B cell (primary cell): ENCODE results near the gene ATP6V1G2. TPM values are rescaled to one million over a fixed set of nuclear protein-coding genes. Genes with fewer than 3 reads are reported as not detected.

Source experiments
- ATAC-seq: fragments of 200-7000 bp; cut with Tn5 transposase; one replicate; pipeline ENCODE4 v1.10.0; 2021; ENCODE audit warnings: low read depth, mild to moderate bottlenecking, moderate number of reproducible peaks, moderate library complexity
- CTCF ChIA-PET: fragments of 350-600 bp; sonication (Branson Sonifier 250); formaldehyde crosslinking; loops from one replicate; lab custom pipeline; 2021; ENCODE audit warnings: antibody characterized with exemption, inconsistent platforms; lab: Charles Lee
- POLR2A ChIA-PET: fragments of 350-600 bp; sonication (Branson Sonifier 250); formaldehyde crosslinking; loops from one replicate; lab custom pipeline; 2021; ENCODE audit warnings: antibody characterized with exemption; lab: Charles Lee
- DNase-seq: peaks from one replicate; pipeline ENCODE4 v3.0.0; 2013
- H2AFZ ChIP-seq: 2 replicates; pipeline ENCODE4 v1.6.1; 2012; ENCODE audit warnings: mild to moderate bottlenecking, low read depth, low read length; ENCODE audit not compliant: insufficient read depth, poor library complexity, severe bottlenecking
- H3K27ac ChIP-seq, 2 donors: 1 replicate in 1 of 2; 2 replicates in 1 of 2; pipeline ENCODE4 v1.5.1; 2012 to 2013; ENCODE audit warnings: low read length in 2 of 2, mild to moderate bottlenecking in 2 of 2, moderate library complexity in 1 of 2
- H3K27me3 ChIP-seq, 4 experiments: fragments of 200-600 bp in 1 of 4; sonication (generic) in 1 of 4; replicated peaks in 1 of 4; 1 replicate in 2 of 4; 2 replicates in 2 of 4; pipeline versions ENCODE4 v1.6.1 to v1.7.0; 2013 to 2016; ENCODE audit warnings: low read length in 3 of 4, mild to moderate bottlenecking in 2 of 4, mixed read lengths in 1 of 4, moderate library complexity in 1 of 4; ENCODE audit not compliant: insufficient read depth in 4 of 4, control insufficient read depth in 3 of 4; ENCODE audit errors: control extremely low read depth in 1 of 4
- H3K36me3 ChIP-seq, 2 experiments: replicated peaks in 1 of 2; 1 replicate in 1 of 2; 2 replicates in 1 of 2; pipeline versions ENCODE4 v1.6.1 to v1.7.1; 2013; ENCODE audit warnings: low read length in 1 of 2; ENCODE audit not compliant: insufficient read depth in 2 of 2, control insufficient read depth in 1 of 2; ENCODE audit errors: control extremely low read depth in 1 of 2, extremely low read depth in 1 of 2
- H3K4me1 ChIP-seq, 2 donors: fragments of 200-600 bp in 1 of 2; sonication (generic) in 1 of 2; 1 replicate in 1 of 2; 2 replicates in 1 of 2; pipeline versions ENCODE4 v1.5.1 to v1.6.1; 2013 to 2017; ENCODE audit warnings: low read length in 2 of 2; ENCODE audit not compliant: control insufficient read depth in 2 of 2, insufficient read depth in 2 of 2
- H3K4me2 ChIP-seq: replicated peaks from 2 replicates; pipeline ENCODE3; 2012; ENCODE audit warnings: mild to moderate bottlenecking, low read depth, low read length; ENCODE audit not compliant: poor library complexity, severe bottlenecking
- H3K4me3 ChIP-seq, 5 experiments: fragments of 200-600 bp in 1 of 5; sonication (generic) in 1 of 5; 1 replicate in 3 of 5; 2 replicates in 2 of 5; pipeline versions ENCODE4 v1.5.1 to v1.7.0; 2011 to 2016; ENCODE audit warnings: low read length in 4 of 5, mild to moderate bottlenecking in 4 of 5, low read depth in 2 of 5, control low read depth in 1 of 5, moderate library complexity in 1 of 5; ENCODE audit not compliant: insufficient read depth in 1 of 5; ENCODE audit errors: control extremely low read depth in 1 of 5, extremely low read depth in 1 of 5
- H3K79me2 ChIP-seq: fragments of 200-600 bp; sonication (generic); one replicate; pipeline ENCODE4 v1.6.0; 2016; ENCODE audit warnings: low read length; ENCODE audit not compliant: control insufficient read depth, insufficient read depth
- H3K9ac ChIP-seq: fragments of 200-600 bp; sonication (generic); 2 replicates; pipeline ENCODE4 v1.6.1; 2017; ENCODE audit warnings: mild to moderate bottlenecking, low read length, moderate library complexity
- H3K9me3 ChIP-seq, 3 donors: one replicate each; pipeline versions ENCODE4 v1.6.1 to v1.7.1; 2013; ENCODE audit warnings: low read length in 2 of 3; ENCODE audit not compliant: control insufficient read depth in 2 of 3, insufficient read depth in 1 of 3; ENCODE audit errors: control extremely low read depth in 1 of 3
- H4K20me1 ChIP-seq: 2 replicates; pipeline ENCODE4 v1.6.0; 2012; ENCODE audit warnings: mild to moderate bottlenecking, low read length; ENCODE audit not compliant: insufficient read depth, control insufficient read depth, poor library complexity, severe bottlenecking
- H3K27ac Mint-ChIP-seq: one replicate; pipeline ENCODE4 v1.8.0; 2021; ENCODE audit warnings: mixed read lengths
- H3K27me3 Mint-ChIP-seq: one replicate; pipeline ENCODE4 v1.8.0; 2021; ENCODE audit warnings: mixed read lengths
- H3K4me1 Mint-ChIP-seq: one replicate; pipeline ENCODE4 v1.8.0; 2021; ENCODE audit warnings: mixed read lengths
- H3K4me3 Mint-ChIP-seq: one replicate; pipeline ENCODE4 v1.8.0; 2021; ENCODE audit warnings: mixed read lengths
- H3K9me3 Mint-ChIP-seq: one replicate; pipeline ENCODE4 v1.8.0; 2022; ENCODE audit warnings: mixed read lengths; ENCODE audit not compliant: insufficient read depth
- EZH2 ChIP-seq: IDR thresholded peaks from 2 replicates; pipeline ENCODE4 v1.6.1; 2012; ENCODE audit warnings: borderline replicate concordance, low read depth, mild to moderate bottlenecking, moderate library complexity, low read length; ENCODE audit not compliant: insufficient read depth, poor library complexity, severe bottlenecking
- WGBS: methylation state at CpG from one replicate; pipeline ENCODE4 v1.1.5; 2013; ENCODE audit warnings: missing lambda C conversion rate; ENCODE audit not compliant: insufficient coverage; 5-methylcytosine and 5-hydroxymethylcytosine counted together
- intact Hi-C: fragments of 100-400 bp; cut with micrococcal nuclease; formaldehyde crosslinking; loops from one replicate; pipeline ENCODE4 v1.10.0; 2022
- polyA plus RNA-seq: library from polyadenylated mRNA; depleted of rRNA; stranded (reverse); fragments of >200 nt; gene quantifications from 2 replicates; pipeline ENCODE4 v1.2.3, GENCODE V29; 2012
- total RNA-seq, 2 donors: library from RNA; stranded (reverse); fragments of 120-200 nt in 1 of 2; gene quantifications; 1 replicate in 1 of 2; 2 replicates in 1 of 2; pipeline versions ENCODE4 v1.2.3 to v1.2.4, GENCODE V29; 2013 to 2022
- TF ChIP-seq, protein P1 (sequence below): fragments of 200-600 bp; IDR thresholded peaks from one replicate; pipeline ENCODE4 v1.8.0; 2022; ENCODE audit warnings: antibody characterized with exemption, mild to moderate bottlenecking

The ATP6V1G2 gene
- total and polyA plus RNA-seq, 2 donors (not counting 1 experiment from before 2014, with no cell fraction given) = 3.3 to 4.5 TPM

GRCh38 chr6:31498748-31499147 is 47.7 kb downstream of the ATP6V1G2 start:
- Mint-ChIP-seq H3K4me3 (peak overlapping the region; percentile 83), H3K4me1 (peaks cover 67% of the 10 kb centered on the region), H3K27me3 (no peaks in the 10 kb centered on the region), H3K27ac (peak overlapping the region; percentile 64), H3K9me3 (no peaks in the 10 kb centered on the region)
- Histone ChIP-seq H3K27ac (peak overlapping the region in 1 of 2 donors; percentile 86), H3K9me3 (no peaks in the 10 kb centered on the region), H3K79me2 (peaks cover 93% of the 10 kb centered on the region), H3K36me3 (no peaks in the 10 kb centered on the region), H2AFZ (no peak overlapping the region), H3K4me2 (peak overlapping the region; percentile 93), H4K20me1 (peaks cover 49% of the 10 kb centered on the region), H3K4me3 (peak overlapping the region in 2 of 5 experiments; percentile 35 to 64), H3K9ac (no peak overlapping the region), H3K4me1 (peaks cover 33 to 37% of the 10 kb centered on the region in 2 donors), H3K27me3 (no peaks in the 10 kb centered on the region)
- intact Hi-C loops = loop anchor here (1.0 to 10.0 kb wide), 3 partner anchors 43 to 696 kb away; partner anchors contain the start of genes GPSM3, NEU1 and PBX2
- TF ChIP-seq, protein P1, sequence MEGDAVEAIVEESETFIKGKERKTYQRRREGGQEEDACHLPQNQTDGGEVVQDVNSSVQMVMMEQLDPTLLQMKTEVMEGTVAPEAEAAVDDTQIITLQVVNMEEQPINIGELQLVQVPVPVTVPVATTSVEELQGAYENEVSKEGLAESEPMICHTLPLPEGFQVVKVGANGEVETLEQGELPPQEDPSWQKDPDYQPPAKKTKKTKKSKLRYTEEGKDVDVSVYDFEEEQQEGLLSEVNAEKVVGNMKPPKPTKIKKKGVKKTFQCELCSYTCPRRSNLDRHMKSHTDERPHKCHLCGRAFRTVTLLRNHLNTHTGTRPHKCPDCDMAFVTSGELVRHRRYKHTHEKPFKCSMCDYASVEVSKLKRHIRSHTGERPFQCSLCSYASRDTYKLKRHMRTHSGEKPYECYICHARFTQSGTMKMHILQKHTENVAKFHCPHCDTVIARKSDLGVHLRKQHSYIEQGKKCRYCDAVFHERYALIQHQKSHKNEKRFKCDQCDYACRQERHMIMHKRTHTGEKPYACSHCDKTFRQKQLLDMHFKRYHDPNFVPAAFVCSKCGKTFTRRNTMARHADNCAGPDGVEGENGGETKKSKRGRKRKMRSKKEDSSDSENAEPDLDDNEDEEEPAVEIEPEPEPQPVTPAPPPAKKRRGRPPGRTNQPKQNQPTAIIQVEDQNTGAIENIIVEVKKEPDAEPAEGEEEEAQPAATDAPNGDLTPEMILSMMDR = no peak
- no peak for TF ChIP-seq EZH2
- DNase-seq = no peak
- ChIA-PET CTCF (no interaction called here), POLR2A (interaction anchor here (0.7 to 2.4 kb wide), 2 partner anchors 43 to 84 kb away, joined by 3 to 10 read pairs; partner anchors contain the start of gene DDX39B)
- 53% methylated on average over 20 of the region's 21 CpGs for WGBS
- no peak for ATAC-seq
